Measurements from ENCODE around the gene LDLR. TPM values are rescaled to one million over a fixed set of nuclear protein-coding genes. Genes with fewer than 3 reads are reported as not detected.
"Not testable (repeated sequence)": the region's sequence is repeated elsewhere in the genome, so short reads cannot be mapped to it uniquely, and the experiment has no call there.

Gene LDLR
- total RNA-seq, 1 experiment from 2014 or later = 64.4 TPM

- no peak for DNase-seq (ENCODE audit: low read depth)
Measured at GRCh38 chr19:11070123-11070522, 19.1 kb upstream of the LDLR start.

GRCh38 chr19:11073568-11073967, 15.7 kb upstream of the LDLR start:
- DNase-seq (ENCODE audit: low read depth) = no peak

GRCh38 chr19:11076792-11077191, 12.5 kb upstream of the LDLR start:
- DNase-seq (ENCODE audit: low read depth) = not testable (repeated sequence)

- no peak for DNase-seq (ENCODE audit: low read depth)
Measured at GRCh38 chr19:11078893-11079292, 10.4 kb upstream of the LDLR start.

- no peak for DNase-seq (ENCODE audit: low read depth)
Measured at GRCh38 chr19:11079999-11080398, 9.3 kb upstream of the LDLR start.

- no peak for DNase-seq (ENCODE audit: low read depth)
Measured at GRCh38 chr19:11087870-11088505, 1.3 kb upstream of the LDLR start.

- DNase-seq (ENCODE audit: low read depth) = peak; percentile 56
Measured at GRCh38 chr19:11088506-11089253, 583 bp upstream of the LDLR start.

GRCh38 chr19:11090014-11090263, 676 bp downstream of the LDLR start:
- not testable (repeated sequence) for DNase-seq (ENCODE audit: low read depth)

- DNase-seq (ENCODE audit: low read depth) = peak; percentile 93
Measured at GRCh38 chr19:11090264-11090996, 1.2 kb downstream of the LDLR start.

- no peak for DNase-seq (ENCODE audit: low read depth)
Measured at GRCh38 chr19:11090997-11091702, 1.9 kb downstream of the LDLR start.

- DNase-seq (ENCODE audit: low read depth) = peak; percentile 88
Measured at GRCh38 chr19:11091703-11092153, 2.5 kb downstream of the LDLR start.

- peak; percentile 66 for DNase-seq (ENCODE audit: low read depth)
Measured at GRCh38 chr19:11092181-11092538, 2.9 kb downstream of the LDLR start.

- no peak for DNase-seq (ENCODE audit: low read depth)
Measured at GRCh38 chr19:11093689-11094238, 4.5 kb downstream of the LDLR start.

- no peak for DNase-seq (ENCODE audit: low read depth)
Measured at GRCh38 chr19:11094520-11094894, 5.2 kb downstream of the LDLR start.

GRCh38 chr19:11096210-11096841, 7.1 kb downstream of the LDLR start:
- DNase-seq (ENCODE audit: low read depth) = peak; percentile 56

GRCh38 chr19:11097367-11097766, 8.1 kb downstream of the LDLR start:
- not testable (repeated sequence) for DNase-seq (ENCODE audit: low read depth)

GRCh38 chr19:11098327-11098726, 9.1 kb downstream of the LDLR start:
- no peak for DNase-seq (ENCODE audit: low read depth)

- DNase-seq (ENCODE audit: low read depth) = no peak
Measured at GRCh38 chr19:11098861-11099260, 9.6 kb downstream of the LDLR start.

GRCh38 chr19:11100049-11100448, 10.8 kb downstream of the LDLR start:
- DNase-seq (ENCODE audit: low read depth) = no peak

GRCh38 chr19:11101057-11101456, 11.8 kb downstream of the LDLR start:
- DNase-seq (ENCODE audit: low read depth) = no peak

- DNase-seq (ENCODE audit: low read depth) = no peak
Measured at GRCh38 chr19:11102944-11103343, 13.7 kb downstream of the LDLR start.

Data from LHCN-M2 (cell line).